ENCODE measurements around the gene SPCS3.
"Not testable (repeated sequence)": the region's sequence is repeated elsewhere in the genome, so short reads cannot be mapped to it uniquely, and the experiment has no call there.

SPCS3 gene

GRCh38 chr4:176313596-176314336, 6.0 kb upstream of the SPCS3 start:
- H3K4me1 Mint-ChIP-seq (ENCODE audit: low read depth in 2 of 2), result peaks cover 3 to 5% of the 10 kb centered on the region in 2 donors
- no peaks in the 10 kb centered on the region for H3K27me3 Mint-ChIP-seq
- no peak for DNase-seq
- no peaks in the 10 kb centered on the region for H3K36me3 Mint-ChIP-seq (ENCODE audit: insufficient read depth)
- no peak overlapping the region for H3K27ac Mint-ChIP-seq
- no peak overlapping the region for H3K4me3 Mint-ChIP-seq
- ATAC-seq (replicated peaks), result no peak
- H3K9me3 Mint-ChIP-seq, result no peaks in the 10 kb centered on the region

- Mint-ChIP-seq H3K9me3 (no peaks in the 10 kb centered on the region), H3K27ac (peak overlapping the region; percentile 98), H3K36me3 (ENCODE audit: insufficient read depth) (peaks cover 42% of the 10 kb centered on the region), H3K4me3 (peak overlapping the region; percentile 90 to 97), H3K4me1 (ENCODE audit: low read depth in 2 of 2) (peaks cover 29 to 37% of the 10 kb centered on the region in 2 donors), H3K27me3 (no peaks in the 10 kb centered on the region)
- DNase-seq (no peak), ATAC-seq (replicated peaks) (no peak)
Measured at GRCh38 chr4:176319151-176319703, 539 bp upstream of the SPCS3 start.

- no peaks in the 10 kb centered on the region for H3K9me3 Mint-ChIP-seq
- peak; percentile 83 to 87 (median 86) for DNase-seq
Measured at GRCh38 chr4:176320340-176320975, 692 bp downstream of the SPCS3 start.

GRCh38 chr4:176320976-176321361, 1.2 kb downstream of the SPCS3 start:
- peaks cover 51% of the 10 kb centered on the region for H3K36me3 Mint-ChIP-seq (ENCODE audit: insufficient read depth)
- H3K9me3 Mint-ChIP-seq, result no peaks in the 10 kb centered on the region
- no peaks in the 10 kb centered on the region for H3K27me3 Mint-ChIP-seq
- DNase-seq (no peak), ATAC-seq (replicated peaks) (no peak)
- peak overlapping the region; percentile 98 for H3K27ac Mint-ChIP-seq
- H3K4me3 Mint-ChIP-seq, result peak overlapping the region; percentile 90 to 97
- peaks cover 32 to 43% of the 10 kb centered on the region in 2 donors for H3K4me1 Mint-ChIP-seq (ENCODE audit: low read depth in 2 of 2)

More at GRCh38 chr4:176320340-176320975, 692 bp downstream of the SPCS3 start:
- peak overlapping the region; percentile 90 to 97 for H3K4me3 Mint-ChIP-seq
- H3K4me1 Mint-ChIP-seq (ENCODE audit: low read depth in 2 of 2), result peaks cover 32 to 43% of the 10 kb centered on the region in 2 donors
- peak overlapping the region; percentile 98 for H3K27ac Mint-ChIP-seq
- peak; percentile 76 for ATAC-seq (replicated peaks)
- H3K27me3 Mint-ChIP-seq, result no peaks in the 10 kb centered on the region
- peaks cover 51% of the 10 kb centered on the region for H3K36me3 Mint-ChIP-seq (ENCODE audit: insufficient read depth)

GRCh38 chr4:176321589-176321988, 1.8 kb downstream of the SPCS3 start:
- DNase-seq (no peak), ATAC-seq (replicated peaks) (no peak)
- Mint-ChIP-seq H3K27ac (peak overlapping the region; percentile 98), H3K4me3 (peak overlapping the region; percentile 90 to 97), H3K4me1 (ENCODE audit: low read depth in 2 of 2) (peaks cover 32 to 43% of the 10 kb centered on the region in 2 donors), H3K27me3 (no peaks in the 10 kb centered on the region), H3K9me3 (no peaks in the 10 kb centered on the region), H3K36me3 (ENCODE audit: insufficient read depth) (peaks cover 51% of the 10 kb centered on the region)

- H3K27ac Mint-ChIP-seq, result peak overlapping the region; percentile 34 to 89
- peaks cover 69% of the 10 kb centered on the region for H3K36me3 Mint-ChIP-seq (ENCODE audit: insufficient read depth)
- ATAC-seq (replicated peaks) (no peak), DNase-seq (no peak)
- no peaks in the 10 kb centered on the region for H3K27me3 Mint-ChIP-seq
- no peaks in the 10 kb centered on the region for H3K9me3 Mint-ChIP-seq
- peak overlapping the region in 1 of 2 donors; percentile 97 for H3K4me3 Mint-ChIP-seq
- peaks cover 27 to 51% of the 10 kb centered on the region in 2 donors for H3K4me1 Mint-ChIP-seq (ENCODE audit: low read depth in 2 of 2)
Measured at GRCh38 chr4:176323511-176324160, 3.9 kb downstream of the SPCS3 start.

GRCh38 chr4:176324876-176325275, 5.1 kb downstream of the SPCS3 start:
- not testable (repeated sequence) for H3K9me3 Mint-ChIP-seq; H3K27me3 Mint-ChIP-seq; DNase-seq; ATAC-seq (replicated peaks)
- Mint-ChIP-seq H3K4me1 (ENCODE audit: low read depth in 2 of 2) (peaks cover 24 to 47% of the 10 kb centered on the region in 2 donors), H3K27ac (peak overlapping the region in 1 of 2 donors; percentile 76), H3K4me3 (peak overlapping the region; percentile 34 to 55), H3K36me3 (ENCODE audit: insufficient read depth) (peaks cover 78% of the 10 kb centered on the region)

- Mint-ChIP-seq H3K36me3 (ENCODE audit: insufficient read depth) (peaks cover 42% of the 10 kb centered on the region), H3K27me3 (no peaks in the 10 kb centered on the region), H3K9me3 (no peaks in the 10 kb centered on the region), H3K27ac (peak overlapping the region; percentile 36 to 60), H3K4me1 (ENCODE audit: low read depth in 2 of 2) (peaks cover 16 to 24% of the 10 kb centered on the region in 2 donors), H3K4me3 (no peak overlapping the region)
- DNase-seq, result no peak
- peak; percentile 31 for ATAC-seq (replicated peaks)
Measured at GRCh38 chr4:176333076-176333475, 13.3 kb downstream of the SPCS3 start.

GRCh38 chr4:176334066-176334465, 14.3 kb downstream of the SPCS3 start:
- DNase-seq, result no peak

GRCh38 chr4:176335421-176335820, 15.7 kb downstream of the SPCS3 start:
- no peak for DNase-seq
- Mint-ChIP-seq H3K9me3 (no peaks in the 10 kb centered on the region), H3K36me3 (ENCODE audit: insufficient read depth) (peaks cover 18% of the 10 kb centered on the region), H3K27ac (no peak overlapping the region), H3K4me1 (ENCODE audit: low read depth in 2 of 2) (peaks cover 18 to 25% of the 10 kb centered on the region in 2 donors), H3K27me3 (no peaks in the 10 kb centered on the region), H3K4me3 (no peak overlapping the region)
- no peak for ATAC-seq (replicated peaks)

More at GRCh38 chr4:176334066-176334465, 14.3 kb downstream of the SPCS3 start:
- peaks cover 16 to 20% of the 10 kb centered on the region in 2 donors for H3K4me1 Mint-ChIP-seq (ENCODE audit: low read depth in 2 of 2)
- no peak for ATAC-seq (replicated peaks)
- peak overlapping the region in 1 of 2 donors; percentile 36 for H3K27ac Mint-ChIP-seq
- H3K36me3 Mint-ChIP-seq (ENCODE audit: insufficient read depth), result peaks cover 32% of the 10 kb centered on the region
- H3K9me3 Mint-ChIP-seq, result no peaks in the 10 kb centered on the region
- H3K4me3 Mint-ChIP-seq, result no peak overlapping the region
- no peaks in the 10 kb centered on the region for H3K27me3 Mint-ChIP-seq

- Mint-ChIP-seq H3K27ac (peak overlapping the region; percentile 5 to 39), H3K36me3 (ENCODE audit: insufficient read depth) (no peaks in the 10 kb centered on the region), H3K4me3 (no peak overlapping the region), H3K4me1 (ENCODE audit: low read depth in 2 of 2) (peaks cover 9 to 13% of the 10 kb centered on the region in 2 donors), H3K9me3 (peaks cover 4 to 7% of the 10 kb centered on the region in 2 donors), H3K27me3 (no peaks in the 10 kb centered on the region)
- DNase-seq (no peak), ATAC-seq (replicated peaks) (no peak)
Measured at GRCh38 chr4:176339936-176340761, 20.4 kb downstream of the SPCS3 start.

GRCh38 chr4:176340871-176341685, 21.3 kb downstream of the SPCS3 start:
- ATAC-seq (replicated peaks), result peak; percentile 56
- H3K4me3 Mint-ChIP-seq, result no peak overlapping the region
- no peaks in the 10 kb centered on the region for H3K27me3 Mint-ChIP-seq
- no peaks in the 10 kb centered on the region for H3K36me3 Mint-ChIP-seq (ENCODE audit: insufficient read depth)
- peaks cover 6 to 10% of the 10 kb centered on the region in 2 donors for H3K4me1 Mint-ChIP-seq (ENCODE audit: low read depth in 2 of 2)
- H3K27ac Mint-ChIP-seq, result no peak overlapping the region
- peak; percentile 8 to 35 (median 12) for DNase-seq
- H3K9me3 Mint-ChIP-seq, result peaks cover 4 to 7% of the 10 kb centered on the region in 2 donors
